Left renal cortex interstitium (tissue), 4 donors: Measurements from ENCODE around the gene LAMA3. TPM values are rescaled to one million over a fixed set of nuclear protein-coding genes. Genes with fewer than 3 reads are reported as not detected.

Source experiments
- DNase-seq, 4 donors: peaks; one replicate each; pipeline ENCODE4 v3.0.0-alpha.2; 2013; ENCODE audit warnings: low read depth in 4 of 4, low spot score in 2 of 4, missing footprints in 1 of 4
- polyA plus RNA-seq, 4 donors: library from polyadenylated mRNA; unstranded; fragments of 120-200 nt; gene quantifications; one replicate each; pipeline ENCODE4 v1.2.1, GENCODE V29; 2013; ENCODE audit not compliant: insufficient read length in 4 of 4

The LAMA3 gene, protein sequence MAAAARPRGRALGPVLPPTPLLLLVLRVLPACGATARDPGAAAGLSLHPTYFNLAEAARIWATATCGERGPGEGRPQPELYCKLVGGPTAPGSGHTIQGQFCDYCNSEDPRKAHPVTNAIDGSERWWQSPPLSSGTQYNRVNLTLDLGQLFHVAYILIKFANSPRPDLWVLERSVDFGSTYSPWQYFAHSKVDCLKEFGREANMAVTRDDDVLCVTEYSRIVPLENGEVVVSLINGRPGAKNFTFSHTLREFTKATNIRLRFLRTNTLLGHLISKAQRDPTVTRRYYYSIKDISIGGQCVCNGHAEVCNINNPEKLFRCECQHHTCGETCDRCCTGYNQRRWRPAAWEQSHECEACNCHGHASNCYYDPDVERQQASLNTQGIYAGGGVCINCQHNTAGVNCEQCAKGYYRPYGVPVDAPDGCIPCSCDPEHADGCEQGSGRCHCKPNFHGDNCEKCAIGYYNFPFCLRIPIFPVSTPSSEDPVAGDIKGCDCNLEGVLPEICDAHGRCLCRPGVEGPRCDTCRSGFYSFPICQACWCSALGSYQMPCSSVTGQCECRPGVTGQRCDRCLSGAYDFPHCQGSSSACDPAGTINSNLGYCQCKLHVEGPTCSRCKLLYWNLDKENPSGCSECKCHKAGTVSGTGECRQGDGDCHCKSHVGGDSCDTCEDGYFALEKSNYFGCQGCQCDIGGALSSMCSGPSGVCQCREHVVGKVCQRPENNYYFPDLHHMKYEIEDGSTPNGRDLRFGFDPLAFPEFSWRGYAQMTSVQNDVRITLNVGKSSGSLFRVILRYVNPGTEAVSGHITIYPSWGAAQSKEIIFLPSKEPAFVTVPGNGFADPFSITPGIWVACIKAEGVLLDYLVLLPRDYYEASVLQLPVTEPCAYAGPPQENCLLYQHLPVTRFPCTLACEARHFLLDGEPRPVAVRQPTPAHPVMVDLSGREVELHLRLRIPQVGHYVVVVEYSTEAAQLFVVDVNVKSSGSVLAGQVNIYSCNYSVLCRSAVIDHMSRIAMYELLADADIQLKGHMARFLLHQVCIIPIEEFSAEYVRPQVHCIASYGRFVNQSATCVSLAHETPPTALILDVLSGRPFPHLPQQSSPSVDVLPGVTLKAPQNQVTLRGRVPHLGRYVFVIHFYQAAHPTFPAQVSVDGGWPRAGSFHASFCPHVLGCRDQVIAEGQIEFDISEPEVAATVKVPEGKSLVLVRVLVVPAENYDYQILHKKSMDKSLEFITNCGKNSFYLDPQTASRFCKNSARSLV (N-terminal part only)
- 1 to 10 TPM; 1.3 to 2.8 (median 1.8) TPM for polyA plus RNA-seq

DNA sequence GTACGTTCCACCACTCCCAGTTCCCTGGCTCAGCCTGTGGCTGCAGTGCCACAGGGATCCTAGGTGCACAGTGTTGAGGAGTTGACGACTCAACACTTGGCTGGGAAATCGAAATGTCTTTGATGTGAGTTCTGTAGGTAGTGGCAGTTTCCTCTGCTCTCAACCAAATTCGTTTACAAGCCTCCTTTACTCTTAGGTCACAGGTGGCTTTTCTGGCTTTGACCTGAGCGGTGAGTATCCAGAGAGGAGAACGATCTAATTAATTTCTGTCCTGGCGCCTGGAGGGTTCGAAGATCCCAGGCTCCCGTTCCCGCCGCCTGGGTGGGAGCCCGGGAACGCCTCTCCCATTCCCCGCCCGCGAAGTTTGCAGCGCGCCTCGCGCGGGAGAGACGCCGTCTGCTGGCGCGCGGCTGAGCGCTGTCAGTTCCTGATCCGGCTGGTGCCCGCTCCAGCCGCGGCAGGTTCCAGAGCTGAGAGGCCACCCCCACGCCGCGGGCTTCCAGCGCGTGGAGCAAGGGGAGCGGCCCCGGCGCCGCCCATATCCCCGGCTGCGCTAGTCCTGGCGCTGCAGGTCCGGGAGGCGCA is at the start of gene LAMA3:
TSS of gene LAMA3 (plus strand) at position 423 of the 585 bp plus-strand sequence. CDS start 231 bp downstream, outside the sequence.
- DNase-seq: no peak

DNA sequence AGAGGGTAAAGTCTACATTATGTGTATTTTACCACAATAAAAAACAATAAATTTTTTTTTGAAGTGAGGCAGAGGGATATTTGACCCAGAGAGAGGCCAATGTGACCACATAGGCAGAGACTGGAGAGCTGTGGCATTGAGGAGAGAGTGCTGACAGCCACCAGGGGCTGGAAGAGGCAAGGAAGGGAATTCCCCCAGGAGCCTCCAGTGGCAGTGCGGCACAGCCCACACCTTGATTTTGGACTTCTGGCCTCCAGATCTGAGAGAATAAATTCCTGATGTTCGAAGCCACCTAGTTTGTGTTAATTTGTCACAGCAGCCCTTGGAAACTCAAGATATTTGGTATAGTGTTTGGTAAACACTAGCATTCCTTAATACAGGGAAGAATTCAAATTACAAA is 49.2 kb upstream of the LAMA3 start:
- DNase-seq: no peak

DNA sequence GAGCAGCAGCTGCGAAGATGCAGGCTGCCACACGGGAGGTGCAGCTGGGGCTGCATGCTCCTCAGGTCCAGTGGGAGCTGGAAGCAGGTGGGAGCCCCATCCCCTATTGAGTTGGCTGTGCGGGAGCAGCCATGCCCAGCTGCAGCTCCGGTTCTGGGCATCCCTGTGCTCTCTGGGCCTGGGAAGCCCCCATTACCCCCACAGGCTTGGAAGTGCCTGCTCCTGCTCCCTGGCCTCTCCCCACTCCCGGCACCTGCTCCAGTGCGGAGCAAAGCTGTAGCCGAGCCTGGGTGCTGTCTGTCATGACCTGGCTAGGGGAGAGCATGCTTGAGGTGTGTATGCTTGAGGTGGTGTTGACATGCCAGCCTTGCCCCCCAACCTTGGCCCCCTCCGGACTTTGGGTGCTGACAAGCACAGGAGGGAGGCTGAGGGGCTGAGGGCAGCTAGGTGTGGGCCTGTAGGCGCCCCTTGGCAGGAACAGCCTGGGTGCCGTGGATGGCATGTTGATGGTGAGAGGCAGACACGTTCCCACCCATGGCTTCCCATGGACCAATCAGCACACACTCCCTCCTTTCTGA is 48.0 kb upstream of the LAMA3 start:
- no peak for DNase-seq

DNA sequence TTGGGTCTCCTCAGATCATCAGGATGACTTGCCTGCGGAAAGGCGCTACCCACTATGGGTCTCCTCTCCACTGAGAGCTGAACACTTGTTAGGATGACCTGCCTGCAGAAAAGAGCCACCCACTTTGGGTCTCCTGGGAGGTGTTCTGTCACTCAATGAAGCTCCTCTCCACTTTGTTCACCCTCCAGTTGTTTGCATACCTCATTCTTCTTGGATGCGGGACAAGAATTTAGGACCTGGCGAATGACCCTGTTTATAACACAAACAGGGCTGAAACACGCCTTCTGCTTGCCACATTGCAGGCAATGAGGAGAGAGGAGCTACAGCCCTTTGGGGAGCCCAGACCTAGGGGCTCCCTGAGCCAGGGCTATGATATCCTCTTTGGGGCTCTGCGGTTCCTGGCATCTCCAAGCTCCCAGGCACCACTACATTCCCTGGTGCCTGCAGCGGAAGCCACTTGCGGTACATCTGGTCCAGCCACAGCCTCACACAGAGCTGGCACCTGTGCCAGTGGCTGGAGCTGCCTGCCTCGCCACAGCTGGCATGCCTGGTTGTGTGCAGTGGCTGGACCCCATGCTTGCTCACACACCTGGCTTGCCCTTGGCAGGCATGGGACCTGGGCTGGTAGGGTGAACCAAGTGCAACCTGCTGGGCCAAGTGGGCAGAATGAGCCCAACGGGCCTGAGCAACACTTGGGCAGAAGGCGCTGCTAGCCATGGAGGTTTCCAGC is 47.2 kb upstream of the LAMA3 start:
- DNase-seq: no peak

DNA sequence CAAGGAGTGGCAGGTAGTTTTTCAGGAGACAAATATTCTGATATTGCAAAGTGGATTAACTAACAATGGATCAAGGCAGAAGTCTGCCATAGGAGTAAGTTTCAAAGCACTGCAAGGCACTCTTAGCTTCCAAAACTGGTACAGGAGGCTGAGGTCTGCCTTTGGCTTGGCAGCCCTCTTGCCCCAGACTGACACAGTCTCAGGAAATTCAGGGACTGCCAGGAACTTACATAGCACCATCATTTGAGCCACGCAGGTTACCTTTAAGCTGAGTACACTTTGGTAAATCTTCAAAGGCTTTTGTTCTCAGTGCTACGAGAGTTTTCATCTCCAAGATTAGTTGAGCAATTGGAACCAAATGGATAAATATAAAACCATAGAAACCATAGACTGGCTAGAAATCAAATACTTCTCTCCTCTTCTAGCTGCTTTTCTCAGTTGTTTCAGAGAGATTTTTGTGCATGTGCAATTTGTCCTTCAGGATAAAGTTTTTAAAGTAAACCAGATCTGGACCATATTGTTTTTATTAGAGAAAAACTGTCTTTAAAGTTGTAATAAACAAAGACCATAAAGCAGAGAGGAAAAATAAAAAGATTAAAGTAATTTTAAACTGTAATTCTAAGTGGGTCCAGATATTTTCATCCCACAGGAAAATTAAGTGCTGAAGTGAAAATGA is 45.3 kb upstream of the LAMA3 start:
- DNase-seq: no peak

DNA sequence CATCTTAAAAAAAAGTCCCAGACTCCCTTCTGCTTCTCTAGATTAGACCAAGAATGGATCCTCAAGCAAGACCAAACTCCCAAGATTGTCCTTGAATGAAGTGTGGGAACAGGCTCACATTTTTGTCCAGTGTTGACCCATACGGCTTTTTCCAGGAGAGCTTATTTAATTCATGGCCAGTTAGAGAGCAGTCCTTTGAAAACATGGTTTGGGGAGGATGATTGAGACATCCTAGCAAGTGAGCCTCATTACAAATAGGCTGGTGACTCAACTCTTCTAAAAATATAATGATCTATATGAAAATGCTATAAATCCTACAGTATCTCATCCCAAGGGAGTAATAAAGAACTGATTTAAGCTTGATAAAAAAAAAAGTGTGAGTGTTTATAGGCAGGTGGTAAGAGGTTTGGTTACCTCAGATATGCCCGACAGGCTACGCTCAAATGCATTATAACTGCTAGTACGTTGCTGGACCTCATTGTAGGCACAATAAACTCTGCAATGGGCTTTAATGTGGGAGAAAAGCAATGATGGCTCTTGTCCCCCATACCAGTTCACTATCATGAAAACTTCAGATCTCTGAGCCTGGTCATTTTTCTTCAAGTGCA is 43.6 kb upstream of the LAMA3 start:
- no peak for DNase-seq

DNA sequence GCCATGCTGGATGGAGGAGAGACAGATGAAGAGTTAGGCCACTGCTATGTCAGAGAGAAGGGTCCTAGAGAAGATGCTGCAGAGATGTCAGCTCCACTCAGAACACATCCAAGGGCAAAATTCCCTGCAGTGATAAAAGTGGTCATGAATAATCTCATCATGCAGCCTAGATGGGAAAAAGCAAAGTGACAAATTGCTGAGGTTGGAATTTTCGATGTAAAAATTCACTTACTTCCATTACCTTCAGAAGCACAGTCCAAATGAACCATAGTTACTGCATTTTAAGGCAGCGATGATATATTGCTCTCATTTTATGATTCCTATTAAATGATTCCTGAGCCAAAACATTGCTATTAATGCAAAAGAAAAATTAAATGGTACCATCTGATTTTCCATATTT is 43.0 kb upstream of the LAMA3 start:
- DNase-seq: no peak

DNA sequence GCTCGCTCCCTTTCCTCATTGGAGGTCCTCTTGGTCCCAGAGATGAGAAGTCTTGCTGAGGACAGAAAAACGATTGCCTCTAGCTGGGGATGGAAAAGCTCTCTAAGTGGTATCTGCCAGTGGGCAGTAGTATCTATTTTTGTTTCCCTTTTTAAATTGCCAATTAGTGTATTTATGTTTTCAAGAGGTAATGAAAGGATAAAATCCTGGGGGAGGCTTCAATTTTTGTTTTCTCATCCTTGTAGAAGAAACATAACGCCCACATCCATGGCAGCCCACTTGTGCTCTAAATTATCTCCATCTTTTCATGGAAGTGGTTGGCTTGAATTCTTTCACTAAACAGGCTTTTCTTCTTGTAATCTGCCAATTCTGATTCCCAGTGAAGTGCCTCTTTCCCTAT is 40.8 kb upstream of the LAMA3 start:
- DNase-seq: no peak

DNA sequence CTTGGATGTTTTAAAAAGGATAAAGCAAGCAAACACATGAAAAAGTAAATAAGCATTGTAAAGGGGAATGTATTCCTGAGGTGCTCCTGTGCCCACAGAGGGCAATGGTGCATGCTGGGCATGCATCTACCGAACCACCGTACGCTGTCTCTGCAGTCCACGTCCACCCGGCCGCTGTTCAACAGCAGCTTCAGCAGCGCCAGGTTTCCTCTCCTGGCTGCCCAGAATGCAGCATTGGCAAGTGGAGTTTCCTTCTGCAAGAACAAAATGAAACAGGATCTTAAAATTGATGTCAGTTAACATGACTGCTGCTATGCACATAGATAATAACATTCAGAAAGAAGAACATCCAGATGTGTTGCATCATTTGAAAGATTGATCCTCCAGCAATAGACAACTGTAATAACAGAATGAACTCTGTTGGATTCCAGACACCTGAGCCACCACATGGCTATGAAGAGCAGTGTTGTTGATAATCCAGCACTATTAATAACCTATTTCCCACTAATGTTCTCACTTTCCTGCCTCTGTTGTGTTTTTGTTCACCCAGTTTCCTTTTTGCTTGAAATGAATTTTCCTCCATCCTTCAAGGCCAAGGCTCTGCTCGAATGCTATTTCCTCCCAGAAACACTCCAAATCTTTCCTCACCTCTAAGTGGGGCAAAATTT is 40.2 kb upstream of the LAMA3 start:
- DNase-seq: no peak

DNA sequence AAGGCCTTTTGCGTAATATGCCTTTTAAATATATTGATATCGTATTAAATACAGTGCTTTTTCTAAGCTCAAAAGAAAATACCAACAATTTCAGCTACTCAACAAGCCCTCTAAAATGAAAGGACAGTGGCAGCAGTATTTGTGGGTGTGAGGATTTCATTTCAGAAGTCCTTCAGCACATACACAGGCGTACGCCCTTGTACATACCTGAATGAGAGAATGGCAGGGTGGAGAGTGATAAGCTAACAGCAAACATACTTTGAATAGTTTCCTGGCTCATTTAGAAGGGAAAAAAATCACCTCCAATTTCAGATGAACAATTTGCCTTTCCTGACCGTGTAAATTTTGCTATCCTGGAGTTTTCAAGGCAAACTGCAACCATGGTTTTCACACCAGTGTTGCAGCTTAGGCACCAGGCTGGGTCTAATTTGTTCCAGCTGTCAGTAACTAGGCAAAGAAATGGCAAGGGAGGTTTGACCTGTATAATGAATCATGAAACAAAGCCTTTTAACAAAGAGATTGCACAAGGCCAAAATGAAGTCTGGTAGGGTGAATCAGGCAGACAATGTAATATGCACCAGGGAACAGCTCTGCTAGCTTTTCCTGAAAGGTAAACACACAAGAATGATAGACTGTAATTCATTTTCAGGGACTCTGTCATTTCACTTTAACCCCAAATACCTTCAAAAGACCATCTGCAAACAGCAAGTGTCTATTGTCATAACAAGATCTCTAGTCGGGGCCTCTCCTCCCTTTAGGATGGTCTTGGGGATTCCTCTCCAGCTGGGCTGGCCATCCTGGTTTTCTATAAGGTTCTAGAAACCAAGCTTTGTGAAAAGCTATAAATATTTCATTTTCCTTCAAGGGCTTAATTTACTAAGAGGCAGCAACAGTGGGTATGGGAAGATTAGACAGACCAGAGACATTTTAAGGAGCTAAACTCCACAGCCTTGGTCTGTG is 38.0 kb upstream of the LAMA3 start:
- DNase-seq: no peak

DNA sequence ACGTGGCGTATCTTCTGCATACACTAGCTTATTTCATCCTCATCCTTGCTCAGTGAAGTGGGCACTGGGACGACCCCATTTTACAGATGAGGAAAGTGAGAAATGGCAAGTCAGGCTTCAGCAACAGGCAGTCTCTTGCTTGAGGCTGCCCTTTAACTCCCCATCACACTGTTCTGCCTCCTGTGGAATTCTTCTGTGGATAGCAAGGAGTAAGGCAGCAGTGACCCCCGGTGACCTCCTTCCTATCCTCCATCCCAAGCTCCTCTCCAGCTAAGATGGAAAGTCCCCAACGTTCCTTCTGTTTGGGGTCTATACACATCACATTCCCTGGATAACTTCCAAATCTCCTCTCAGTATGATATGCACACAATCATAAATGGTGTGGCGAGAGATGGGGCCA is 37.0 kb upstream of the LAMA3 start:
- no peak for DNase-seq

DNA sequence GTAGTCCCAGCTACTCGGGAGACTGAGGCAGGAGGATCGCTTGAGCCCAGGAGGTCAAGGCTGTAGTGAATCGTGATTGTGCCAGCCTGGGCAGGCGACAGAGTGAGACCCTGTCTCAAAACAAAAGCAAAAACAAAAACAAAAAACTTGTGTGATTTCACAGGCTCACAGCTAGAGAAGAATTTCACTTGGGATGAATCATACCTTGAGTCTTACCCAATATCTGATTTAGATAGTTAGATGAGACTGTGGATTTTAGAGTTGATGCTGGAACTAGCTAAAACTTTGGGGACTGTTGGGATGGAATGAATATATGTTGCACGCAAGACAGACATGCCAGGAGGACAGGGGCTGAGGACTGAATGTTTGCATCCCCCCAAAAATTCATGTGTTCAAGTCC is 31.0 kb upstream of the LAMA3 start:
- no peak for DNase-seq

DNA sequence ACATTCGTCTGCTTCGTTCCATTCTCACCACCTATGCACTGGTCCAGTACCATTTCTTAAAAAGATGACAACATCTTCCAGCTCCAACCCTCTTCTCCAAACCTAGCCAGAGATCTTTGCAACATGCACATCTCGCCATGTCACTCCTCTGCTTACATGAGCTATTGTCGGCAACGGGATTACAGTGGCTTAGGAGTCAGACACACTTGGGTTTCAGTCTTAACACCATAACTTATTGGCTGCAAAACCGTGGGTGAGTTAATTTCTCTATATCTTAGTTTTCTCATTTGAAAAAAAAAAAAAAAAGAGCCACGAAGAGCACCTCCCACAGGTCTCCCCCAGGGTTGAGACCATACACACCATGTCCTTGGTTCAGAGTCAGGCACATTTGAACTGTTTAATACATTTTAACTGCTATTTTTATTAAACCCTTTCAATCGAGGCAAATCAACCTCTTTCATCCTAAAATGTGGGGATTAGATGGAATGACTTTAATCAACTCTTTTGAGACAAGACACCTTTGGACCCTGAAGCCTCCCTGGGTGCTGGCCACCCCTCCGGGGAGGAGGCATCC is 27.4 kb upstream of the LAMA3 start:
- no peak for DNase-seq

DNA sequence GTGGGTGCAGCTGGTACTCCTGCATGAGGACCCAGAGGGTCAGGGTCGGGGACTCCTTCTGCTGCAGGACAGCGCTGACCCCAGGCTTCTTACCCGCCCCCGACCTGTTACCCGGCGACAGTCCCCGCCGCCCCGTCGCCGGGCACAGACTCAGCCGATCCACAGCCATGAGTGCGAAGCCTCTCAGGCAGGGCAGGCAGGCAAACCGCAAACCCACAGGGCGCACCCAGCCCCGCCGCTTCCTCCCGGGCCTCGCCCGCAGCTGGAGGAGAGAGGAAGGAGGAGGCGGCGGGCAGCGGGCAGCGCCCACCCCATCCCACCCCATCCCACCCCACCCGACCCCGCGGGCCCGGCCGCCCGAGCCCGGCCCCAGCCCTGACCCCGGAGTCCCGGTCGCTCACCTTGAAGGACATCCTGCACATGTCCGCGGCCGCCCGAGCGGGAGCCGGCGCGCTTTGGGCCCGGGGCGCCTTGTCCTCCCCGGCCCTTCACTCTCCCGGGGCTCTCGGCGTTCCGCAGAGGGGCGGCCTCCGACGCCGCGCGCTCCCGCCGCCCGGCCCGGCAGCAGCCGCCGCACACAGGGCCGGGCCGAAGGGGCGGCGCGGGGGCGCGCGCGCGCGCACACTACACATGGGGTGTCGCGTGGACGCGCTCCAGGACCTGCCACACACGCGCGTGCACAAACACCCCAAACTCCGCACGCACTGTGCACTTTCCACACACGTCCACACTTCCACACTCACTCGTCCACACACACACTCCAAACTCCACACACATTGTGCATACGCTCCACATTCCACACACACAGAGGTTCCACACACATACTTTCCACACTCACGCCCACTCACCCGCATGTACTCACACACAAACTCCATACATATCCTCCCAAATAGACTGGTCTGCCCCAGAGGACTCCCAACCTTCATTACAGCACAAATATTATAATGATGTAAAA is 26.7 kb upstream of the LAMA3 start, which contains the start of gene ANKRD29:
TSS of gene ANKRD29 (minus strand) at position 603 of the 955 bp plus-strand sequence. CDS start at position 422, 181 bp downstream.
- peak in 1 of 4 donors; percentile 9 for DNase-seq

DNA sequence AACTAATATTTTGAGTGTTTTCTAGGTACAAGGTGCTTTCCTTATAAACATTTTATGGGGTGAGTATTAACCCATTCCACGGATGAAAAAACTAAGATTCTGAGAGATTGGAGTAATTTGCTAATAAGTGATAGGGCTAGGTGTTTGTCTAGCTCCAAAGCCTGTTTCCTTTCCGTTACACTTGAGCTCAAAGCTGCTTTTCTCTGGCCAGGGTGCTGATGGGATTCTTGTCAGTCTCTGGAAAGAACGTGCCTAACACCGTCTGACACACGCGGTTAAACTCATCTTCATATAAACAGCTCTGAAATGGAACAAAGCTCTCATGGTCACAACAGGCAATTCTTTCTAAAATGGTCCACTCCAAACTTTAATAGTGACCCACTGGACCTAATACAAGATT is 24.6 kb upstream of the LAMA3 start:
- no peak for DNase-seq
